Uterus (tissue), 4 donors: ENCODE data around the gene VAC14. TPM values are rescaled to one million over a fixed set of nuclear protein-coding genes. Genes with fewer than 3 reads are reported as not detected.

ENCODE experiments used
- DNase-seq, 2 donors: peaks; one replicate each; pipeline ENCODE4 v3.0.0-alpha.2; 2019 to 2020
- H3K27ac ChIP-seq, 2 donors: fragments of 200-600 bp; sonication (generic); 1 replicate in 1 of 2; 2 replicates in 1 of 2; pipeline ENCODE4 v1.5.1; 2016 to 2018
- H3K27me3 ChIP-seq, 2 donors: fragments of 200-600 bp; sonication (generic); one replicate each; pipeline ENCODE4 v1.5.1; 2018 to 2019; ENCODE audit warnings: control low read depth in 1 of 2
- H3K36me3 ChIP-seq, 2 donors: fragments of 200-600 bp; sonication (generic); one replicate each; pipeline ENCODE4 v1.5.1; 2019; ENCODE audit warnings: control low read depth in 1 of 2
- H3K4me1 ChIP-seq, 2 donors: fragments of 200-600 bp; sonication (generic); one replicate each; pipeline ENCODE4 v1.5.1; 2018 to 2019; ENCODE audit warnings: control low read depth in 1 of 2
- H3K4me3 ChIP-seq, 2 donors: fragments of 200-600 bp; sonication (generic); 1 replicate in 1 of 2; 2 replicates in 1 of 2; pipeline ENCODE4 v1.5.1; 2018 to 2019; ENCODE audit warnings: mild to moderate bottlenecking in 1 of 2
- H3K9me3 ChIP-seq, 2 donors: fragments of 200-600 bp; sonication (generic); one replicate each; pipeline ENCODE4 v1.5.1; 2019; ENCODE audit warnings: control low read depth in 1 of 2
- CTCF ChIP-seq, 4 experiments: fragments of 200-600 bp in 2 of 4; fragments of 450-650 bp in 2 of 4; sonication (generic) in 2 of 4; IDR thresholded peaks; one replicate each; pipeline ENCODE4 v1.5.1; 2016 to 2019; ENCODE audit warnings: antibody characterized with exemption in 4 of 4, mild to moderate bottlenecking in 2 of 4, moderate library complexity in 1 of 4
- POLR2A ChIP-seq, 2 donors: fragments of 450-650 bp; IDR thresholded peaks; one replicate each; pipeline ENCODE4 v1.6.1; 2016; ENCODE audit warnings: antibody characterized with exemption in 2 of 2, mild to moderate bottlenecking in 1 of 2, moderate library complexity in 1 of 2
- intact Hi-C: fragments of 100-400 bp; cut with DNase I; formaldehyde crosslinking; loops from one replicate; pipeline ENCODE4 v1.15.1; 2023; ENCODE audit warnings: low total_unique reads
- total RNA-seq, 4 donors: library from RNA; depleted of rRNA in 3 of 4; stranded (reverse); fragments of >200 nt in 3 of 4; gene quantifications; one replicate each; pipeline versions ENCODE4 v1.1.0 to v1.2.4, GENCODE V29; 2014 to 2023
- donor health status: DM: yes; HTN: yes; CAD: no.

Gene VAC14
- total RNA-seq, 4 donors from 2014 or later: 4.7 to 30.6 (median 17.4) TPM

GRCh38 chr16:70768203-70768580 is 32.8 kb downstream of the VAC14 start:
- H3K9me3 ChIP-seq: no peaks in the 10 kb centered on the region
- no peaks in the 10 kb centered on the region for H3K27me3 ChIP-seq
- TF ChIP-seq POLR2A (IDR thresholded peaks at IDR 0.05) (no peak), CTCF (IDR thresholded peaks at IDR 0.05) (no peak)
- H3K4me1 ChIP-seq: no peaks in the 10 kb centered on the region
- DNase-seq: no peak
- H3K4me3 ChIP-seq: no peak overlapping the region
- no peak overlapping the region for H3K27ac ChIP-seq
- intact Hi-C loops: no loop called here
- H3K36me3 ChIP-seq: no peaks in the 10 kb centered on the region

DNA sequence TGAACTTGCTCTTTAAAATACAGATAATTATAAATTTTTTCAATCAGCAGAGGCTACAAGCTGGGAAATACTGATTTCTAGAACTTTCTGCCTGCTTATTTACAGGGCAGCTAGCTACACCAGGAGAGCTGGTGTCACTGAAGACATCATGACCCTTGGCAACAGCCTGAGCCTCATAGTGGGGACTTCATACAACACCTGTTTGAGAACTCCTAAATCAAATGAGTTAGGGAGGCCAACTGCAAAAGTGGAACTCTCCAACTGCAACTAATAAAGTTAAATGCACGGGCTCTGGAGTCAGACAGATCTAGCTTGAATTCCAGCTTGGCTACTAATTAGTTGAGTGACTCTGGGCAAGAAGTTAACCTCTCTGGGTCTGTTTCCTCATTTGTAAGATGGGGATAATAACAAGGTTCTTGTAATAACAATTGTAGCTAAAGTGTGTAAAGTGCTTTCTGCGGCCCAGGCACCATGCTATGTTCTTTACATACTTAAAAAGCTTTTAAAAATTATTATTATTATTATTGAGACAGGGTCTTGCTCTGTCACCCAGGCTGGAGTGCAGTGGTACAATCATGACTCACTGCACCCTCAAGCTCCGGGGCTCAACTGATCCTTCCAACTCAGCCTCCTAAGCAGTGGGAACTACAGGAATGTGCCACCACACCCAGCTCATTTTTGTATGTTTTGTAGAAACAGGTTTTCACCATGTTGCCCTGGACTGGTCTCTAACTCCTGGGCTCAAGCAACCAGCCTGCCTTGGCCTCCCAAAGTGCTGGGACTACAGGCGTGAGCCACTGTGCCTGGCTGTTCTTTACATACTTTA is 33.4 kb downstream of the VAC14 start:
- Histone ChIP-seq H3K4me3 (no peak overlapping the region), H3K4me1 (no peaks in the 10 kb centered on the region), H3K36me3 (no peaks in the 10 kb centered on the region), H3K27me3 (no peaks in the 10 kb centered on the region), H3K27ac (no peak overlapping the region), H3K9me3 (no peaks in the 10 kb centered on the region)
- DNase-seq: no peak
- no peak for TF ChIP-seq CTCF (IDR thresholded peaks at IDR 0.05)
- no peak for TF ChIP-seq POLR2A (IDR thresholded peaks at IDR 0.05)
- intact Hi-C loops: no loop called here

DNA sequence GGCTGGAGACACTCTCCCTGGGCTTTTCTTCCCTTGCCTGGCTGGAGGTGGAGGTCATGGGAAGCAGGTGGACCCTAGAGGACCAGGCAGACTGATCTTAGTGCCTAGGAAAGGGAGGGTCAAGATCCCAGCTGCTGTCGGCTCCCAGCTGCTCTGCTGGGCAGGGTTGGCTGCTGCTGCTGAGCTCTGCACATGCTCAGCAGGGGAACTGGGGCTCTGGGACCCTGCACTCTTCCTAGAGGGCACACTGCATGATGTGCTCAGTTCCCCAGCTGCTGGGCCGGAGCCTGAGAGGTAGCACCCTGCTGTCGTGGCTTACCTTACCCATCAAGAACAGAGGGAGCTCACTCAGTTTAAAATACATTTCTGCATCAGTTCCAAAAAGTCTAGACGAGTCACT is 34.3 kb downstream of the VAC14 start:
- Histone ChIP-seq H3K4me1 (no peaks in the 10 kb centered on the region), H3K27me3 (no peaks in the 10 kb centered on the region), H3K36me3 (no peaks in the 10 kb centered on the region), H3K4me3 (no peak overlapping the region), H3K27ac (no peak overlapping the region), H3K9me3 (no peaks in the 10 kb centered on the region)
- no peak for DNase-seq
- intact Hi-C loops: no loop called here
- TF ChIP-seq CTCF (IDR thresholded peaks at IDR 0.05): no peak
- TF ChIP-seq POLR2A (IDR thresholded peaks at IDR 0.05): no peak

DNA sequence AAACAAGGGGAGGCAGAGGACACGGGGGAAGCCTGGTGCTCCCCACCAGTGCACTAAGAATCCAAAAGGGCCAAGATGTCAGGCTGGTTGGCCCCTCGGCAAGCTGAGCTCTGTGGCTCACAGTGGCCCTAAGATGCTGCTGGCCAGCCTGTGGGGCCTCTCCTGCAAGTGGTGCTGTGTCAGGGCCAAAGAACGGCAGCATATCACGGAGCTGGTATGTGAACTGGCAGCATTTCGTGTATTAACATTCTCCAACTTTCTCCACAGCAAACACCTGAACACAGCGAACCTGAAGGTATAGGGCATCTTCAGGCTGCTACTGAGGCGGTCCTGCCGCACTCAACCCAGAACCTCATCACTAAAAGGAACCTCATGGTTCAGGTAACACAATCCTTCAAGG is 34.8 kb downstream of the VAC14 start:
- intact Hi-C loops: no loop called here
- Histone ChIP-seq H3K27me3 (no peaks in the 10 kb centered on the region), H3K4me3 (no peak overlapping the region), H3K9me3 (no peaks in the 10 kb centered on the region), H3K36me3 (no peaks in the 10 kb centered on the region), H3K4me1 (no peaks in the 10 kb centered on the region), H3K27ac (no peak overlapping the region)
- no peak for DNase-seq
- no peak for TF ChIP-seq POLR2A (IDR thresholded peaks at IDR 0.05)

- no peaks in the 10 kb centered on the region for H3K36me3 ChIP-seq
- no peak for TF ChIP-seq CTCF (IDR thresholded peaks at IDR 0.05)
- TF ChIP-seq POLR2A (IDR thresholded peaks at IDR 0.05): no peak
- DNase-seq: no peak
- H3K9me3 ChIP-seq: no peaks in the 10 kb centered on the region
- no peaks in the 10 kb centered on the region for H3K27me3 ChIP-seq
- intact Hi-C loops: no loop called here
- no peaks in the 10 kb centered on the region for H3K4me1 ChIP-seq
- no peak overlapping the region for H3K27ac ChIP-seq
- H3K4me3 ChIP-seq: no peak overlapping the region
Observed at GRCh38 chr16:70765491-70765890, 35.5 kb downstream of the VAC14 start.
